Stimulated activated CD8-positive, alpha-beta memory T cell treated with anti-CD3 and anti-CD28 coated beads, Interleukin-7, amount 100 ng/mL, for 24 hours (primary cell): ENCODE measurements around the gene KLRB1.
"Not testable (repeated sequence)": the region's sequence is repeated elsewhere in the genome, so short reads cannot be mapped to it uniquely, and the experiment has no call there.

ENCODE experiments used
- DNase-seq: peaks from one replicate; pipeline ENCODE4 v3.0.0-alpha.2; 2020; ENCODE audit warnings: low read depth

Gene KLRB1

GRCh38 chr12:9619411-9620179 lies 11.9 kb upstream of the KLRB1 start:
- DNase-seq = no peak

- not testable (repeated sequence) for DNase-seq
Measured at GRCh38 chr12:9618906-9619305, 11.2 kb upstream of the KLRB1 start.

GRCh38 chr12:9617124-9617523 lies 9.4 kb upstream of the KLRB1 start:
- no peak for DNase-seq

GRCh38 chr12:9615420-9616136 lies 7.9 kb upstream of the KLRB1 start:
- DNase-seq = no peak

GRCh38 chr12:9610606-9611005 lies 2.9 kb upstream of the KLRB1 start:
- not testable (repeated sequence) for DNase-seq

GRCh38 chr12:9606736-9607372 lies 862 bp downstream of the KLRB1 start:
- no peak for DNase-seq

- DNase-seq = no peak
Measured at GRCh38 chr12:9606247-9606646, 1.5 kb downstream of the KLRB1 start.

GRCh38 chr12:9605483-9605882 lies 2.2 kb downstream of the KLRB1 start:
- no peak for DNase-seq

GRCh38 chr12:9604287-9604686 lies 3.4 kb downstream of the KLRB1 start:
- DNase-seq = no peak

- DNase-seq = not testable (repeated sequence)
Measured at GRCh38 chr12:9600426-9600825, 7.3 kb downstream of the KLRB1 start.

- no peak for DNase-seq
Measured at GRCh38 chr12:9598363-9598762, 9.4 kb downstream of the KLRB1 start.

GRCh38 chr12:9597365-9597764 lies 10.4 kb downstream of the KLRB1 start:
- no peak for DNase-seq

GRCh38 chr12:9590441-9590840 lies 17.3 kb downstream of the KLRB1 start:
- no peak for DNase-seq

- no peak for DNase-seq
Measured at GRCh38 chr12:9588749-9589148, 19.0 kb downstream of the KLRB1 start.

GRCh38 chr12:9587987-9588600 lies 19.6 kb downstream of the KLRB1 start:
- DNase-seq = no peak

GRCh38 chr12:9577729-9578128 lies 30.0 kb downstream of the KLRB1 start:
- DNase-seq = not testable (repeated sequence)

- not testable (repeated sequence) for DNase-seq
Measured at GRCh38 chr12:9567151-9567550, 40.6 kb downstream of the KLRB1 start.

GRCh38 chr12:9566113-9566512 lies 41.6 kb downstream of the KLRB1 start:
- DNase-seq = not testable (repeated sequence)

GRCh38 chr12:9564418-9564817 lies 43.3 kb downstream of the KLRB1 start:
- not testable (repeated sequence) for DNase-seq

GRCh38 chr12:9562841-9563453 lies 44.8 kb downstream of the KLRB1 start:
- DNase-seq = not testable (repeated sequence)

GRCh38 chr12:9545489-9545888 lies 62.2 kb downstream of the KLRB1 start:
- DNase-seq = not testable (repeated sequence)
